HG03280 (cell line): Measurements from ENCODE around the gene ZFYVE26.
"Not testable (repeated sequence)": the region's sequence is repeated elsewhere in the genome, so short reads cannot be mapped to it uniquely, and the experiment has no call there.

Experiments
- ATAC-seq: cut with Tn5 transposase; IDR thresholded peaks from one replicate; pipeline ENCODE4 v1.9.1; 2021; ENCODE audit warnings: mild to moderate bottlenecking, moderate library complexity; ENCODE audit not compliant: unreplicated experiment

ZFYVE26 gene

GRCh38 chr14:67816326-67817002, at the start of gene ZFYVE26:
TSS of gene ZFYVE26 (minus strand) at chr14:67816590. CDS start at chr14:67815963, 627 bp downstream.
- ATAC-seq, result peak; percentile 89

GRCh38 chr14:67863223-67863622, 46.8 kb upstream of the ZFYVE26 start:
- ATAC-seq, result no peak

DNA sequence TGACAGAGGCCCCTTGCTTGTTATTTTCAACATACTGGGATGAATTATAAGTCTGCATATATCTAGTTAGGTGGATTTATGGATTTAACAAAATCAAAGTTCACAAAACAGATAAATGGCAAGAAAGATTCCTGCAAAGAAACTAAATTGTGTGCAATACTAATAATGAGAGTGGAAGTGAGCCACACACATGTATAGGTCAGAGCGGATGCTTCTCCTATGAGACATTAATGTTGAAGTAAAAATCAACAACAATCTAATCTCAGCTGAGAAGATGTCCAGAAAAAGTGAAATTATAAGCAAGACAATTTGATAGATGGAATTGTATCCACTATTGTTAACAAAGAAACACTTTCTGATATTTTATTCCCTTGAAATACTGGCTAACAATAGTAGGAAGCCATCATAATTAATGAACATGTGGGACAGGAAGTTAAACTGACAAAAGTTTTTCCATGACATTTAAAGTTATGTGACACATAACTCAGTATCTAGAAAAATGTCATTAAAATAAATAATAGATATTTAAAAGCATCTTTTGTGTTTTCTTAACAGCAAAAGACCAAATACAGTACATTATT, 42.9 kb upstream of the ZFYVE26 start:
- no peak for ATAC-seq

DNA sequence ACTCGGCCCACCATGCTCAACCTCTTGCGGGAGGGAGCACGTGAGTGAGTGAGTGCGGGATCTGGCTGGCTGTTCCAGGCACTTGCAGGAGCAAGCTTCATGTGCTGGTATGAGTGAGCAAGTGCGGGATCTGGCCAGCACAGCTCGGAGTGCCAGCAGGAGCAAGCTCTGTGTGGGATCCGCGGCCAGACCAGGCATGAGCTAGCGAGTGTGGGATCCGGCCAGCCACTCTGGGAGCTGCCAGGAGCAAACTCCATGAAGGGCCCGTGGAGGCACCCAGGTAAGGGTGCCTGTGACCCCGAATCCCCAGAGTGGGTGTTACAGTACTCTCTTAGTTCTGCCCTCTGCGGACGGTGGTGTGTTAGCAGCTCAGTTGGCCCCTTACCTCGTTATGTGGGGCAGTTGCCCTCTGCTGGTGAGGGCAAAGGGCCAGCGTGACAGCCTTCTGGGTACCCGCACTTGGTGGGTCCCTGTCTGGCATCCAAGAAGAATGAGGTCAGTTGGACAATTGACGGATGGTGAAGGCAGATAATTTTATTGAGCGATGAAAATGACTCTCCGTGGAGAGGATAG, 41.5 kb upstream of the ZFYVE26 start:
- ATAC-seq, result no peak

GRCh38 chr14:67856827-67857226, 40.4 kb upstream of the ZFYVE26 start:
- no peak for ATAC-seq

DNA sequence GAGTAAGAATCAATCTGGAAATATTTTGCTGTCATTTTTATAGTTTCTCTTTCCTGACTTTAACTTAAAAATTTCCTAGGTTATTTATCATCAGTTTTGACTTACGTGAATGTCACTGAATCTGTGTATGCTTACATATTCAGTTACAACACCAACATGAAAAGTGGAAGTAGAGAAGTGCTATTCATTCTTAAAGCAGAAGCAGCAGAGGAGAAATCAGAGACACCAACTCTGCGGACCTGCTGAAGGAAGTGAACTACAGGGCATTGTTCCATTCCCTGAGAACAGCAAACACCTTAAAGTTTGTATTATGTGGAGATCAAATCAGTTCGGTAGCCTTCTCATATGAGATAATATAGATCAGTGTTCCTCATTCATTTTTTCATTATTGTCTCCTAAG, 37.3 kb upstream of the ZFYVE26 start:
- no peak for ATAC-seq

DNA sequence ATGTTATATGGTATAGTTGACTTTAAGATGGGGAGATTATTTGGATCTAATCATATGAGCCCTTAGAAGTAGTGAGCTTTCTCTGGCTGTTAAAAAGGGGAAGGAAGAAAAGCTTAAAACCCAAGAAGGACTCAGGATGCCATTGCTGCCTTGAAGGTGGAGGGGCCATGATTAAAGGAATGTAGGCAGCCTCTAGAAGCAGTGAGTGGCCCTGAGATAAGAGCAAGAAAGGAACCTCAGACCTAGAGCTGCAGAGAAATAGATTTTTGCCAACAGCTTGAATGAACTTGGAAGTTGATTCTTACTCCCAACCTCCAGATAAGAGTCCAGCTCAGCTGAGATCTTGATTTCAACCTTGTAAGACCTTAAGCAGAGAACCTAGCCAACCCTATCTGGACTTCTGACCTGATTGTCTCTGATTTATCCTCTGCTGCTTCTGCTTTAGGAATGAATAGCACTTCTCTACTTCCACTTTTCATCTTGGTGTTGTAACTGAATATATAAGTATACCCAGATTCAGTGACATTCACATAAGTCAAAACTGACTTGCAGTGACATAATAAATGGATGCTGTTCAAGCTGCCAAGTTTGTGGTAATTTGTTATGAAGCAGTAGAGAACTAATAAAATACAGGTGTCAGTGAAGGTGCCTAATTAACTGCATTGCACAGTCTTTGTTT, 36.7 kb upstream of the ZFYVE26 start:
- ATAC-seq, result no peak

- no peak for ATAC-seq
These were observed 35.5 kb upstream of the ZFYVE26 start for GRCh38 chr14:67851785-67852410.

GRCh38 chr14:67850066-67850830, 33.9 kb upstream of the ZFYVE26 start:
- ATAC-seq, result no peak

DNA sequence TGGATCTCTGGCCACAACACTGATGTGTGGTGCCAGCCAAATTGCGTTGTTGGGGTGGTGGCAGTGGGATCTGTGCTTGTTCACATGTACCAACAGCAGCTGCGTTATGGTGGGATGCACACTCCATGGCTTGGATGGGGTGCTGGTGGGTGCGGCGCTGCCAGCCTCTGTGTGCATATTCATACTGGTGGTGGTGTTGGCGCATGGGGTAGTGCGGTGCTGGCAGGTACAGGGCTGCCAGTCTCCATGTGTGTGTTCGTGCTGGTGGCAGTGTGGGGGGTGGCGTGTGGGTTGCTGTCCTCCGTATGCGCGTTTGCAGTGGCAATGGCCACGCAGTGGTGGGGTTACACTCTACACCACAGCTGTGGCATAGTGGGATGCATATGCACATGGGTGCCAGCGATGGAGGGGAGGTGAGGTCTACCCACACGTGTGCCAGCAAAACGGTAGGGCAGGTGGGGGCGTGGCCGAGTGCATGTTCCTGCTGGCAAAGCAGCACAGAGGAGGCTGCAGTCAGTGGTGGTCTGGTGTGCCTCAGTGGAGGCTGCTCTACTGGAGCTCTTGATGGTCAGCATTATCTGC, 29.7 kb upstream of the ZFYVE26 start:
- ATAC-seq, result no peak

GRCh38 chr14:67837011-67837624, 20.7 kb upstream of the ZFYVE26 start:
- no peak for ATAC-seq

DNA sequence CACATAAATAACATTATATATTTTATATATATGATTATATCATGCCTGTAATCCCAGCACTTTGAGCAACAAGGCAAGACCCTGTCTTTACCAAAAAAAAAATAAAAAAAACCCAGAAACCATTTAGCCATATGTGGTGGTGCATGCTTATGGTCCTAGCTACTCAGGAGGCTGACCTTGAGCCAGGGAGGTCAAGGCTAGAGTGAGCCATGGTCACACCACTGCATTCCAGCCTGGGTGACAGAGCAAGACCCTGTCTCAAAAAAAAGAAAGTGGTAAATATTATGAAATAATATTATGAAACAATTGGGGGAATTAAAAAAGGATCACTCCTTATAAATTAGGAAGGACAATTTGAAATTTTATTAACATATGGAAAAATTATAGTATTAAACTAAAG, 19.2 kb upstream of the ZFYVE26 start:
- no peak for ATAC-seq

DNA sequence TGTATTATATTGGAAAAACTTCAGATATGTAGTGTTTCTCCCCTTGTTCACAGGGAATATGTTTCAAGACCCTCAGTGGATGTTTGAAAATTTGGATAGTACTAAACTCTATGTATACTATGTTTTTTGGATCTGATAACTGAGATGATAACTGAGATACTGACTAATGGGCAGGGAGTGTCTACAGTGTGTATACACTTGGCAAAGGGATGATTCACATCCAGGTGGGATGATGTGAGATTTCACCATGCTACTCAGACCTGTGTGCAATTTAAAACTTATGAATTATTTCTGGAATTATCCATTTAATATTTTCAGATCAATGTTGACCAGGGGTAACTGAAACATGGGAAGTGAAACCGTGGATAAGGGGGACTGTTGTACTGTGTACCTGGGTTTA, 17.0 kb upstream of the ZFYVE26 start:
- no peak for ATAC-seq

DNA sequence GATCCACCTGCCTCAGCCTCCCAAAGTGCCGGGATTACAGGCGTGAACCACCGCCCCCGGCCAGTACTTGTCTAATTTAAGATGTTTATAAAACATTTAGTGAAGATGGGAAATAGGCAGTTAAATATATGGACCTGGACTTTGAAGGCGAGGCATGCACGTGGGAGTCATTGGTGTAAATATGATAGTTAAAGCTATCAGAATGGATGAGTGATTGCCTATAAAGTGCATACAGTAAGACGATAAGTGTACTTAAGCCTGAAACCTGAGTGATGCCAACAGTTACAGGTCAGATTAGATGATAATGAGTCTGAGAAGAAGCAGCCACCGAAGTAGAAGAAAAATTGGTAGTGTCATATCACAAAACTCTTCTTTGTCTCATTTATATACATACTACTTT, 14.7 kb upstream of the ZFYVE26 start:
- ATAC-seq, result no peak

- no peak for ATAC-seq
These were observed 4.7 kb upstream of the ZFYVE26 start for GRCh38 chr14:67821121-67821520.

GRCh38 chr14:67820428-67820971, 4.1 kb upstream of the ZFYVE26 start:
- no peak for ATAC-seq

- peak; percentile 70 for ATAC-seq
These were observed 3.4 kb upstream of the ZFYVE26 start, which contains the start of gene RAD51B for GRCh38 chr14:67819563-67820421. TSS of gene RAD51B (plus strand) at chr14:67819779.

GRCh38 chr14:67818476-67818875, 2.1 kb upstream of the ZFYVE26 start:
- not testable (repeated sequence) for ATAC-seq
